GM15510 (cell line): ENCODE results near the gene EVA1C.

Source experiments
- POLR2A ChIP-seq: IDR thresholded peaks from 3 replicates; pipeline ENCODE4 v1.6.1; 2011; ENCODE audit warnings: borderline replicate concordance; ENCODE audit not compliant: insufficient read length; ENCODE audit errors: extremely low read depth

Gene EVA1C

GRCh38 chr21:32413697-32414578, 1.4 kb downstream of the EVA1C start:
- no peak for TF ChIP-seq POLR2A

DNA sequence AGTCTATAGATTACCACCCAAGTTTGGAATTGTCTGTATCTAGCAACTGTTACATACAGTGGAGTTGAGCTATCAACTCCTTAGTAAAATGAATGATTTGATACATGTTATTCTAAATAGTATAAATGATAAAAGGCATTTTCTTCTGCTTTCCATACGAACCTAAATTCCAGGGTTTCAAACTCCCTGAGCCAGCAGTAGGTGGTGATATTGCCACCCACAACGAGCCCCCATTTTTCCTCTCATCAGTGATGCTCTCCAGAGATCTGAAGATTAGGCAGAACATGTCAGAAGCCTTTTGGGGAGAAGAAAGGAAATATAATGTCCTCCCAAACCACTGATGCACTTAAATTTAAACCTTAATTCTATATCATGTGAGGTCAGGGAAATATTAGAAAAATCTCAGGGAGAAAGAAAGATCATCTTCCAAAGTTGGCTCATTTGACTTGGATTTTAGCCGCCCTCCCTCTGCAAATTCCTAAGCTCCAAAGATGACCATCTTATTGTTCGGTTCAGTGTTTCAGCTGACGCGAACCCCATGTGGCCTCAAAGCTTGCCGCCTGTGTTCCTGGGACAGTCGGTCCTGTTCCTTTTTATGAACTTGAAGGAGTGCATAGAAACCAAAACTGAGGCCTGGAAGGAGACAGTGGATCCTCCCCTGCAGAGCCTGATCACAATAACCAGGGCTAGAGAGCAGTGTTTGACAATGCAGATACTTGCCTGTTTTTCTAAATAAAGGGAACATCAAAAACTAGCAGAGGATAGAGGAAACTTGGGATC, 2.3 kb downstream of the EVA1C start:
- TF ChIP-seq POLR2A = no peak

DNA sequence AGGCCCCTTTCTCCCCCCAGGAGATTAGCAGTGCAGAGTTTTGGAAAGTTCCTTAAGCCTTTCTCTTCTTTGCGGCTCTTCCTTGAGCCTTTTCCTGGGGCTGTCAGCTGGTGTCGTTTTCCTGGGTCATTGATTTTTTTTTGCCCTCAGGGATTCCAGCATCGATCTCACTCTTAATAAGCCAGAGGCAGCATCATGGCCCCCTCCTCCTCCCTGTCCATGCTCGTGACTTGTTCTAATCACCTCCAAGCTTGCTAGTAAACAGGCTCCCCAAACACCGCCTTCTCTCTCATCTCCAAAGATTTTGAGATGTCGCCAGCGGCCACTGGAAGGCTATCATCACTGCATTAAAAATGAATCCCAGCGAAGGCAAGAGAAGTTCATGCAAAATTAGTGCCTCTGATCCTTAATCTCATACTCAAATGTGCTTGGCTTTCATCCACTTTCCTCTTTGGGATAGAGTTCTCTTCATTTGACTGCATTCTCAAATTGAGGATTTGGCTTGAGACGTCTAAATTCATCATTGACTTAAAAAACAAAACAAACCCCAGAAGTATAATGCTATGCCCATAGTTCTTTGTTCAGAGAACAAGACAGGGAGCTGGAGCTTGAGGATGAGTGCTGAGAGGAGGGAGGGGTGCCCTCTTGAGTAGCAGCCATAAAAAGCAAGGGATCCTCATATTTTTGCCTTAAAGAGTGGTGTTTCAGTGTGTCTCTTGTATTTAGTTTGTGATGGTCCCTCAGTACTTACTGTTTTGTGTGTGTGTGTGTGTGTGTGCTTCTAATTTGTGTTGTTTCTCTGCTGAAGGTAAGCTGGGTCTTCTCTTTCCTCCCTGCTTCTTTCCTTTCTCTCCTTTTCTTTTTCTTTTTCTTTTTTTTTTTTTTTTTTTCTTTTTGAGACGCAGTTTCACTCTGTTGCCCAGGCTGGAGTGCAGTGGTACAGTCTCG, 3.2 kb downstream of the EVA1C start:
- no peak for TF ChIP-seq POLR2A

DNA sequence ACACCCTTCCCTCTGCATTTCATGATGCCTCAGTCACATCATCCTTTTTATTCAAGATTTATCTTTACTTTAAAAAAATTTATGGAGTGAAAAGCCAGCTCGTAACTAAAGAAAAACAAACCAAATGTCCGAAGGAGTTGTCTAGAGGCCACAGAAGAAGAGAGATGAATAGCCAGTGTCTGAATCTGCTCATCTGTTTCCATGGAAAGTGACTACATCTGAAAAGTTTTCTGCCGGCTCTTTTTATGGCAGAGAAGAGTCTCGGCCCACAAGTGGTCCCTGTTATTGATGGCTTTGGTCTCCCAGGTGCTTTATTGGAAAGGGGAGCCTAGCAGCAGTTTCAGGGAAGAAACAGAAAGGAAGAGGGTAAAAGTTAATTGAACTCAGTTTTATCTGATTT, 5.6 kb downstream of the EVA1C start:
- TF ChIP-seq POLR2A = no peak

DNA sequence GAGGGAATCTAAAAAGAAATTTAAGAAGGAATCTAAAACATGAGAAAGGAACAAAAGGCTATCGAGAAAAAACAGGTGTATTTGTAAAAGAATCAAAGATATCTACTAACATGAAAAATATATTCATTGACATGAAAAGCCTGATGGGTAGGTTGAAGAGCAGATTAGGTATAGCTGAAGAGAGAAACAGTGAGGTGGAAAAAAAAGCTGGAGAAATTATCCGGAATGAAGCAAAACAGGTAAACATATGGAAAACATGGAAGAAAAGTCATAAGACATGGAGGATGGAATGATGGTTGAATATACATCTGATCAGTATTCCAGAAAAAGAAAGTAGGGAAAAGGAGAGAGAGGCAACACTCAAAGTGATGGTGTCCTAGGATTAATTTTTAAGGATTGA, 9.6 kb downstream of the EVA1C start:
- TF ChIP-seq POLR2A = no peak

- no peak for TF ChIP-seq POLR2A
Measured at GRCh38 chr21:32423320-32424190, 11.0 kb downstream of the EVA1C start.

DNA sequence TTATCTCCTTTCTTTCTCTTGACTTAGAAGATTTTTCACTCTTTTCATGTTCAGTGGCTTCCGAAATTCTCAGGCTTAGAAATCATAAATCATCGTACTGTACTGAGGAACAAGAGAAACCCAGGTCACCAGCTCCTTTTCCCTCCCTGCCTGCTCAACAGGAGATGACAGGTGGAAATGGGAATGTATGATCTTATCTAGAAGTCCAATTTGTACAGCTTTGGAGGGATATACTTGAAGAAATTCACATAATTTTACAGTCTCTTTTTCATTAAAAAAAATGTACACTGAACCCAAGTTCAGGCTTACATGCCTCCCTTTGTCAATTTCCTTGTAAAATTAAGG, 11.7 kb downstream of the EVA1C start:
- no peak for TF ChIP-seq POLR2A

DNA sequence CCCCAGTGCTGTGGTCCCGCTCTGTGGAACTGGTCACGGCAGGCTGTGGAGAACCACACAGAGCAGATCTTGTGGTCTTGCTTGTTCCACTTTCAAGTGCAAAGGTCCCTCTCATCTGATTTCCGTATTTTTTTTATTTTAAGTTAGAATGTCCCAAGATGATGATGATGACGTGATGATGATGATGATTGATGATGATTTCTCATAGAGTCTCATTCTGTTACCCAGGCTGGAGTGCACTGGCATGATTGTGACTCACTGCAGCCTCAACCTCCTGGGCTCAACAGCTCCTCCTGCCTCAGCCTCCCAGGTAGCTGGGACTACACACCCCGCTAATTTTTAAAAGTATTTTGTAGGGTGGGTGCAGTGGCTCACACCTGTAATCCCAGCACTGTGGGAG, 12.2 kb downstream of the EVA1C start:
- no peak for TF ChIP-seq POLR2A

- TF ChIP-seq POLR2A = no peak
Measured at GRCh38 chr21:32425628-32426027, 13.1 kb downstream of the EVA1C start.

- no peak for TF ChIP-seq POLR2A
Measured at GRCh38 chr21:32426066-32426465, 13.6 kb downstream of the EVA1C start.

GRCh38 chr21:32426592-32427051, 14.1 kb downstream of the EVA1C start:
- no peak for TF ChIP-seq POLR2A

DNA sequence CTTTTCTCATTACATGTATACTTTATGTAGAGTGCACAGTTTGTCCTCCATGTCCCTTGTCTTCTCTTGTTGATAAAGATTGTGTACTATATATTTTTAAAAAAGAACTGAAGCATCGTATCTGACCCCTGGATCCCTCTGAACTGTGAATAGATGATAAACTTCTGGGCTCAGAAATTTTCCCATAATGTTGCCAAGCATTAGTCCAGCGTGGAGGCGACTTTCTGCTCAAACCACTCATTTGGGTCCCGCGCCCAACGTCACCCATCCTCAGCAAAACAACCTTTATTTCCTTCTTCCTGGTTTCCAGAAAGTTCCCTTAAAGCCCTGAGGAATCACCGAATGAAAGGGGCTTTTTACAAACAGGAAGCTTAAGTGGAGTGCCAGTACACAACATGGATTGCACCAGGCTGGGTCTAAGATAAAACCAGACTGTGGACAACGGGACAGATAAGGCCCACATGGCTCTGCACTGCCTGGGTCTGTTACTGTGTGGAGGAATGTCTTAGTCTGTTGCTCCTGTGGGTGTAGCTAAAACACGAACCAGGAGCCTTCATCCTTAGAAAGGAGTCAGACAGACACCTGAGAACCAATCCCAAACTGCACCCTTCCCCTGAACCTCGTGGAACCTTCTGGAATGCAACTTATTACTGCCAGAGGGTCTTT, 15.6 kb downstream of the EVA1C start:
- no peak for TF ChIP-seq POLR2A

- TF ChIP-seq POLR2A = no peak
Measured at GRCh38 chr21:32437729-32438128, 25.2 kb downstream of the EVA1C start.
